Memory B cell (primary cell): ENCODE results near the gene RNASE12.

Source experiments
- ATAC-seq: fragments of 150-1000 bp; cut with Tn5 transposase; 2 replicates; pipeline ENCODE4 v1.10.0; 2021; ENCODE audit warnings: low read depth, mild to moderate bottlenecking, moderate library complexity
- DNase-seq, 2 donors: peaks; one replicate each; pipeline ENCODE4 v3.0.0; 2022; ENCODE audit warnings: low spot score in 2 of 2
- H3K27ac Mint-ChIP-seq: one replicate; pipeline ENCODE4 v1.8.0; 2022; ENCODE audit warnings: mild to moderate bottlenecking, moderate library complexity, mixed read lengths
- H3K27me3 Mint-ChIP-seq: one replicate; pipeline ENCODE4 v1.8.0; 2022; ENCODE audit warnings: mixed read lengths
- H3K36me3 Mint-ChIP-seq: one replicate; pipeline ENCODE4 v1.8.0; 2022; ENCODE audit warnings: mild to moderate bottlenecking, mixed read lengths
- H3K4me1 Mint-ChIP-seq: one replicate; pipeline ENCODE4 v1.8.0; 2022; ENCODE audit warnings: mixed read lengths
- H3K4me3 Mint-ChIP-seq: one replicate; pipeline ENCODE4 v1.8.0; 2022; ENCODE audit warnings: mild to moderate bottlenecking, moderate library complexity, mixed read lengths
- H3K9me3 Mint-ChIP-seq: one replicate; pipeline ENCODE4 v1.8.0; 2022; ENCODE audit warnings: mixed read lengths

The RNASE12 gene

GRCh38 chr14:20555845-20556244, 35.3 kb downstream of the RNASE12 start:
- Mint-ChIP-seq H3K27ac (no peak overlapping the region), H3K27me3 (peaks cover 7% of the 10 kb centered on the region), H3K36me3 (peaks cover 2% of the 10 kb centered on the region), H3K4me3 (no peak overlapping the region), H3K4me1 (no peaks in the 10 kb centered on the region), H3K9me3 (no peaks in the 10 kb centered on the region)
- DNase-seq (no peak), ATAC-seq (no peak)

GRCh38 chr14:20553024-20553423, 38.2 kb downstream of the RNASE12 start:
- peaks cover 6% of the 10 kb centered on the region for H3K27me3 Mint-ChIP-seq
- H3K4me3 Mint-ChIP-seq, result no peak overlapping the region
- peaks cover 2% of the 10 kb centered on the region for H3K36me3 Mint-ChIP-seq
- DNase-seq (no peak), ATAC-seq (no peak)
- no peaks in the 10 kb centered on the region for H3K9me3 Mint-ChIP-seq
- H3K4me1 Mint-ChIP-seq, result no peaks in the 10 kb centered on the region
- no peak overlapping the region for H3K27ac Mint-ChIP-seq

- Mint-ChIP-seq H3K27me3 (peaks cover 5% of the 10 kb centered on the region), H3K9me3 (no peaks in the 10 kb centered on the region), H3K4me1 (no peaks in the 10 kb centered on the region), H3K4me3 (no peak overlapping the region), H3K27ac (no peak overlapping the region), H3K36me3 (no peaks in the 10 kb centered on the region)
- no peak for ATAC-seq
- DNase-seq, result no peak
These were observed 39.6 kb downstream of the RNASE12 start for GRCh38 chr14:20551606-20552005.

- Mint-ChIP-seq H3K4me1 (no peaks in the 10 kb centered on the region), H3K4me3 (no peak overlapping the region), H3K9me3 (no peaks in the 10 kb centered on the region), H3K27me3 (peaks cover 5% of the 10 kb centered on the region), H3K27ac (no peak overlapping the region), H3K36me3 (no peaks in the 10 kb centered on the region)
- ATAC-seq, result no peak
- no peak for DNase-seq
These were observed 40.2 kb downstream of the RNASE12 start for GRCh38 chr14:20550926-20551325.

GRCh38 chr14:20548414-20549158, 42.6 kb downstream of the RNASE12 start:
- Mint-ChIP-seq H3K4me3 (no peak overlapping the region), H3K4me1 (no peaks in the 10 kb centered on the region)
- DNase-seq, result no peak

GRCh38 chr14:20546877-20547276, 44.3 kb downstream of the RNASE12 start:
- DNase-seq, result no peak
- Mint-ChIP-seq H3K36me3 (no peaks in the 10 kb centered on the region), H3K4me1 (no peaks in the 10 kb centered on the region), H3K9me3 (no peaks in the 10 kb centered on the region), H3K27ac (no peak overlapping the region), H3K27me3 (peaks cover 14% of the 10 kb centered on the region), H3K4me3 (no peak overlapping the region)
- ATAC-seq, result no peak

More at GRCh38 chr14:20548414-20549158, 42.6 kb downstream of the RNASE12 start:
- no peaks in the 10 kb centered on the region for H3K36me3 Mint-ChIP-seq
- ATAC-seq, result no peak
- H3K9me3 Mint-ChIP-seq, result no peaks in the 10 kb centered on the region
- no peak overlapping the region for H3K27ac Mint-ChIP-seq
- peaks cover 14% of the 10 kb centered on the region for H3K27me3 Mint-ChIP-seq
